ENCODE data around the gene TNFAIP2.

GRCh38 chr14:103129301-103130016, 6.2 kb downstream of the TNFAIP2 start:
- TF ChIP-seq, protein P1, sequence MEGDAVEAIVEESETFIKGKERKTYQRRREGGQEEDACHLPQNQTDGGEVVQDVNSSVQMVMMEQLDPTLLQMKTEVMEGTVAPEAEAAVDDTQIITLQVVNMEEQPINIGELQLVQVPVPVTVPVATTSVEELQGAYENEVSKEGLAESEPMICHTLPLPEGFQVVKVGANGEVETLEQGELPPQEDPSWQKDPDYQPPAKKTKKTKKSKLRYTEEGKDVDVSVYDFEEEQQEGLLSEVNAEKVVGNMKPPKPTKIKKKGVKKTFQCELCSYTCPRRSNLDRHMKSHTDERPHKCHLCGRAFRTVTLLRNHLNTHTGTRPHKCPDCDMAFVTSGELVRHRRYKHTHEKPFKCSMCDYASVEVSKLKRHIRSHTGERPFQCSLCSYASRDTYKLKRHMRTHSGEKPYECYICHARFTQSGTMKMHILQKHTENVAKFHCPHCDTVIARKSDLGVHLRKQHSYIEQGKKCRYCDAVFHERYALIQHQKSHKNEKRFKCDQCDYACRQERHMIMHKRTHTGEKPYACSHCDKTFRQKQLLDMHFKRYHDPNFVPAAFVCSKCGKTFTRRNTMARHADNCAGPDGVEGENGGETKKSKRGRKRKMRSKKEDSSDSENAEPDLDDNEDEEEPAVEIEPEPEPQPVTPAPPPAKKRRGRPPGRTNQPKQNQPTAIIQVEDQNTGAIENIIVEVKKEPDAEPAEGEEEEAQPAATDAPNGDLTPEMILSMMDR (IDR thresholded peaks at IDR 0.05; ENCODE audit: extremely low read depth in 1 of 2, insufficient read depth in 1 of 2, low read depth in 1 of 2, low read length in 2 of 2), result no peak
- TF ChIP-seq POLR2A (IDR thresholded peaks at IDR 0.05; ENCODE audit: low read depth, low read length) (no peak), EZH2 (IDR thresholded peaks at IDR 0.05; ENCODE audit: borderline replicate concordance, low read depth, low read length, severe bottlenecking) (no peak), MAX (IDR thresholded peaks at IDR 0.05; ENCODE audit: insufficient read depth, insufficient read length) (no peak), POLR2AphosphoS5 (IDR thresholded peaks at IDR 0.05; ENCODE audit: insufficient read depth, low read depth, low read length) (no peak), JUN (IDR thresholded peaks at IDR 0.05; ENCODE audit: borderline replicate concordance, insufficient read depth, insufficient read length, low read depth) (no peak), MYC (IDR thresholded peaks at IDR 0.05; ENCODE audit: low read depth, low read length) (no peak), GATA2 (IDR thresholded peaks at IDR 0.05; ENCODE audit: insufficient read depth, insufficient read length, low read depth, low read length) (no peak), FOS (IDR thresholded peaks at IDR 0.05; ENCODE audit: borderline replicate concordance, insufficient read depth, low read length) (no peak)
